Endothelial cell of umbilical vein (primary cell): ENCODE results near the gene OR10H4. TPM values are rescaled to one million over a fixed set of nuclear protein-coding genes. Genes with fewer than 3 reads are reported as not detected.

Source experiments
- BruUV-seq: library from RNA; stranded (reverse); fragments of 400-500 nt; replicated peaks from 2 replicates; lab custom pipeline; 2021; lab: Mats Ljungman, UMichigan
- CTCF ChIA-PET: fragments of 300-600, 350-600 bp; sonication (Branson Sonifier 250); formaldehyde crosslinking; loops from one replicate; lab custom pipeline; 2021; ENCODE audit warnings: antibody characterized with exemption, inconsistent platforms; lab: Charles Lee
- POLR2A ChIA-PET: fragments of 300-600, 350-600 bp; sonication (Branson Sonifier 250); formaldehyde crosslinking; loops from one replicate; lab custom pipeline; 2021; ENCODE audit warnings: antibody characterized with exemption, inconsistent platforms; lab: Charles Lee
- DNase-seq: peaks from one replicate; pipeline ENCODE4 v3.0.0-alpha.2; 2011; ENCODE audit warnings: low read depth, low spot score
- FAIRE-seq: peaks from 2 replicates; lab custom pipeline; 2011; peaks lifted over from hg19 to GRCh38; lab: Jason Lieb, UNC
- H2AFZ ChIP-seq: 2 replicates; pipeline ENCODE4 v1.6.0; 2012; ENCODE audit warnings: low read depth, low read length, control low read depth, inconsistent platforms
- H3K27ac ChIP-seq: 2 replicates; pipeline ENCODE4 v1.5.1; 2011; ENCODE audit warnings: low read depth, mild to moderate bottlenecking, control low read depth, low read length, moderate library complexity; ENCODE audit not compliant: insufficient read depth
- H3K27me3 ChIP-seq, 2 experiments: 2 replicates each; pipeline versions ENCODE4 v1.6.0 to v1.6.1; 2011; ENCODE audit warnings: low read length in 2 of 2, mixed read lengths in 1 of 2; ENCODE audit not compliant: control insufficient read depth in 2 of 2, insufficient read depth in 2 of 2
- H3K36me3 ChIP-seq, 2 experiments: 2 replicates in 1 of 2; 3 replicates in 1 of 2; pipeline ENCODE4 v1.5.1; 2011; ENCODE audit warnings: low read length in 2 of 2, mild to moderate bottlenecking in 1 of 2, moderate library complexity in 1 of 2; ENCODE audit not compliant: control insufficient read depth in 2 of 2, insufficient read depth in 2 of 2; ENCODE audit errors: extremely low read depth in 1 of 2
- H3K4me1 ChIP-seq: 3 replicates; pipeline ENCODE4 v1.5.1; 2011; ENCODE audit warnings: mild to moderate bottlenecking, low read length; ENCODE audit not compliant: control insufficient read depth, insufficient read depth; ENCODE audit errors: extremely low read depth
- H3K4me2 ChIP-seq: 2 replicates; pipeline ENCODE4 v1.6.1; 2011; ENCODE audit warnings: low read length, control low read depth, mixed read lengths; ENCODE audit not compliant: insufficient read depth
- H3K4me3 ChIP-seq, 3 experiments: fragments of 200-600 bp in 1 of 3; sonication (generic), shearing (Covaris generic) in 1 of 3; replicated peaks in 1 of 3; 2 replicates each; pipeline ENCODE4 v1.5.1; 2011 to 2016; ENCODE audit warnings: control low read depth in 3 of 3, low read length in 3 of 3, mild to moderate bottlenecking in 2 of 3, inconsistent platforms in 1 of 3, low read depth in 1 of 3, moderate library complexity in 1 of 3; ENCODE audit not compliant: insufficient read depth in 1 of 3
- H3K79me2 ChIP-seq: 2 replicates; pipeline ENCODE4 v1.6.0; 2012; ENCODE audit warnings: low read length, inconsistent platforms; ENCODE audit not compliant: control insufficient read depth, insufficient read depth
- H3K9ac ChIP-seq: replicated peaks from 2 replicates; pipeline ENCODE3; 2011; ENCODE audit warnings: low read length, control low read depth; ENCODE audit not compliant: insufficient read depth; ENCODE audit errors: extremely low read depth
- H3K9me1 ChIP-seq: replicated peaks from 3 replicates; pipeline ENCODE4 v1.6.0; 2011; ENCODE audit warnings: mild to moderate bottlenecking, low read length; ENCODE audit not compliant: control insufficient read depth, insufficient read depth; ENCODE audit errors: extremely low read depth
- H3K9me3 ChIP-seq: replicated peaks from 2 replicates; pipeline ENCODE4 v1.5.1; 2012; ENCODE audit warnings: low read length, inconsistent platforms; ENCODE audit not compliant: control insufficient read depth, insufficient read depth
- H4K20me1 ChIP-seq: replicated peaks from 2 replicates; pipeline ENCODE3; 2011; ENCODE audit warnings: mild to moderate bottlenecking, low read length; ENCODE audit not compliant: control insufficient read depth, insufficient read depth; ENCODE audit errors: extremely low read depth
- EZH2 ChIP-seq: IDR thresholded peaks from 2 replicates; pipeline ENCODE4 v1.6.1; 2012; ENCODE audit warnings: borderline replicate concordance, low read depth, mild to moderate bottlenecking, moderate library complexity, low read length, inconsistent platforms; ENCODE audit not compliant: severe bottlenecking
- FOS ChIP-seq: IDR thresholded peaks from 2 replicates; pipeline ENCODE4 v1.6.1; 2011; ENCODE audit warnings: mild to moderate bottlenecking, low read length, moderate library complexity, borderline replicate concordance; ENCODE audit not compliant: insufficient read depth
- GATA2 ChIP-seq: IDR thresholded peaks from 2 replicates; pipeline ENCODE4 v1.7.0; 2011; ENCODE audit warnings: low read depth, mild to moderate bottlenecking, moderate library complexity, mixed read lengths, low read length; ENCODE audit not compliant: insufficient read length, insufficient read depth
- JUN ChIP-seq: IDR thresholded peaks from 2 replicates; pipeline ENCODE4 v1.6.1; 2011; ENCODE audit warnings: borderline replicate concordance, low read depth; ENCODE audit not compliant: insufficient read length, insufficient read depth
- MYC ChIP-seq: IDR thresholded peaks from one replicate; pipeline ENCODE4 v1.6.1; 2011; ENCODE audit warnings: mild to moderate bottlenecking, low read depth, low read length
- POLR2A ChIP-seq: IDR thresholded peaks from 2 replicates; pipeline ENCODE4 v1.6.1; 2012; ENCODE audit warnings: low read depth, mild to moderate bottlenecking, control low read depth, low read length
- POLR2AphosphoS5 ChIP-seq: IDR thresholded peaks from 2 replicates; pipeline ENCODE4 v1.6.1; 2012; ENCODE audit warnings: low read depth, mild to moderate bottlenecking, control low read depth, low read length, moderate library complexity; ENCODE audit not compliant: insufficient read depth
- dilution Hi-C: fragments of 300-500 bp; cut with MboI; formaldehyde crosslinking; loops from one replicate; pipeline ENCODE4 v1.15.0; 2019; ENCODE audit warnings: low sequenced_read_pairs; ENCODE audit not compliant: extremely low pct_ligation_motif_present
- intact Hi-C: fragments of 100-400 bp; cut with micrococcal nuclease; formaldehyde crosslinking; loops from one replicate; pipeline ENCODE4 v1.10.0; 2022
- polyA plus RNA-seq, 4 experiments: library from polyadenylated mRNA; depleted of rRNA in 3 of 4; stranded (reverse) in 3 of 4; unstranded in 1 of 4; fragments of >200 nt; gene quantifications; 2 replicates each; pipeline versions ENCODE4 v1.2.1 to v1.2.3, GENCODE V29; 2011 to 2012; ENCODE audit warnings: missing spikeins in 1 of 4
- total RNA-seq: library from RNA; stranded (reverse); gene quantifications from 2 replicates; pipeline ENCODE4 v1.2.3, GENCODE V29; 2021
- TF ChIP-seq, protein P1 (sequence below), 2 donors: IDR thresholded peaks; 1 replicate in 1 of 2; 2 replicates in 1 of 2; pipeline ENCODE4 v1.5.1; 2011; ENCODE audit warnings: low read length in 2 of 2, mild to moderate bottlenecking in 2 of 2, moderate library complexity in 2 of 2, control low read depth in 1 of 2, inconsistent platforms in 1 of 2, low read depth in 1 of 2; ENCODE audit not compliant: insufficient read depth in 1 of 2; ENCODE audit errors: extremely low read depth in 1 of 2
- TF ChIP-seq, protein P2 (sequence below): IDR thresholded peaks from 2 replicates; pipeline ENCODE4 v1.6.1; 2011; ENCODE audit not compliant: insufficient read depth, insufficient read length

Gene OR10H4
- total and polyA plus RNA-seq, 2 donors (not counting 3 experiments of a cell fraction or from before 2014, with no cell fraction given) = not detected

DNA sequence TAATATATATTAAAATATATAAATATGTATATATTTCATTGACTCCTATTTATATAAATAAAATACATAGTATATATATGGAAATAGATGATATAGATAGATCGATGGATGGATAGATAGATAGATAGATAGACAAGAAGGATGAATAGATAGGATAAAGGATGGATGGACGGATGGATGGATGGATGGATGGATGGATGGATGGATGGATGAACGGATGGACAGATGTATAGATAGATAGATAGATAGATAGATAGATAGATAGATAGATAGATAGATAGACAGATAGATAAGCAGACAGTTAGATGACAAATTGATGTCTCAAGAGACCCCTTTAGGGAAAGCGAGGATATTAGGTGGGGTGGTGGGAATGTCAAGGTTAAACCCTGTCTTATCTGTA, 29.6 kb upstream of the OR10H4 start:
- Histone ChIP-seq H3K36me3 (no peaks in the 10 kb centered on the region), H3K4me3 (no peak overlapping the region), H3K27ac (no peak overlapping the region), H3K9me3 (no peaks in the 10 kb centered on the region), H4K20me1 (no peaks in the 10 kb centered on the region), H3K27me3 (no peaks in the 10 kb centered on the region), H3K4me1 (no peaks in the 10 kb centered on the region), H3K9ac (no peak overlapping the region), H3K9me1 (no peaks in the 10 kb centered on the region), H2AFZ (no peak overlapping the region), H3K79me2 (no peaks in the 10 kb centered on the region), H3K4me2 (no peak overlapping the region)
- TF ChIP-seq JUN (no peak), FOS (no peak)
- no TSS peak for BruUV-seq
- DNase-seq (no peak), FAIRE-seq (no peak)
- ChIA-PET CTCF (no interaction called here), POLR2A (no interaction called here)
- dilution Hi-C loops = no loop called here
- intact Hi-C loops = no loop called here

DNA sequence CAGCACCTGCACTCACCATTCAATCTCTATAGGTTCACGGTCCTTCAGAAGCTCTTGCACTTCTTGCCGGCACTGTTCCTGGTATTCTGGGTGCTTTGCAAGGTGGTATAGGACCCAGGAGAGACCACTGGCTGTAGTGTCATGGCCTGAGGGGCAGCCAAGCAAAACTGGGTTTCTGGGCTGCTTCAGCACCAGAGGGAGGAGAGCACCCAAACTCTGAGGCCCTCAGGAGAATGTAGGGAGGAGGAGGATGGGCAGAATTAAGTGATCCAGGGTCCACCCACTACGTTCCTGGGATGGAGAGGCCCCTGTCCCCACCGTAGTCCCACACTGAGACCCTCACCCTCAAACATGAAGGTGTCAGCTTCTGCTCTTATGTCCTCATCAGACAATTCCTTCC, 26.8 kb upstream of the OR10H4 start:
- no peaks in the 10 kb centered on the region for H3K36me3 ChIP-seq
- FAIRE-seq (no peak), DNase-seq (no peak)
- H3K4me3 ChIP-seq = no peak overlapping the region
- no peak overlapping the region for H2AFZ ChIP-seq
- BruUV-seq = no TSS peak
- no peak overlapping the region for H3K4me2 ChIP-seq
- no peak overlapping the region for H3K27ac ChIP-seq
- dilution Hi-C loops = no loop called here
- H3K4me1 ChIP-seq = no peaks in the 10 kb centered on the region
- no peak overlapping the region for H3K9ac ChIP-seq
- H3K9me1 ChIP-seq = no peaks in the 10 kb centered on the region
- intact Hi-C loops = no loop called here
- H4K20me1 ChIP-seq = no peaks in the 10 kb centered on the region
- H3K79me2 ChIP-seq = no peaks in the 10 kb centered on the region
- ChIA-PET CTCF (no interaction called here), POLR2A (no interaction called here)
- TF ChIP-seq JUN = no peak
- TF ChIP-seq, protein P1, sequence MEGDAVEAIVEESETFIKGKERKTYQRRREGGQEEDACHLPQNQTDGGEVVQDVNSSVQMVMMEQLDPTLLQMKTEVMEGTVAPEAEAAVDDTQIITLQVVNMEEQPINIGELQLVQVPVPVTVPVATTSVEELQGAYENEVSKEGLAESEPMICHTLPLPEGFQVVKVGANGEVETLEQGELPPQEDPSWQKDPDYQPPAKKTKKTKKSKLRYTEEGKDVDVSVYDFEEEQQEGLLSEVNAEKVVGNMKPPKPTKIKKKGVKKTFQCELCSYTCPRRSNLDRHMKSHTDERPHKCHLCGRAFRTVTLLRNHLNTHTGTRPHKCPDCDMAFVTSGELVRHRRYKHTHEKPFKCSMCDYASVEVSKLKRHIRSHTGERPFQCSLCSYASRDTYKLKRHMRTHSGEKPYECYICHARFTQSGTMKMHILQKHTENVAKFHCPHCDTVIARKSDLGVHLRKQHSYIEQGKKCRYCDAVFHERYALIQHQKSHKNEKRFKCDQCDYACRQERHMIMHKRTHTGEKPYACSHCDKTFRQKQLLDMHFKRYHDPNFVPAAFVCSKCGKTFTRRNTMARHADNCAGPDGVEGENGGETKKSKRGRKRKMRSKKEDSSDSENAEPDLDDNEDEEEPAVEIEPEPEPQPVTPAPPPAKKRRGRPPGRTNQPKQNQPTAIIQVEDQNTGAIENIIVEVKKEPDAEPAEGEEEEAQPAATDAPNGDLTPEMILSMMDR (IDR thresholded peaks at IDR 0.05; ENCODE audit: extremely low read depth in 1 of 2, insufficient read depth in 1 of 2, low read depth in 1 of 2, low read length in 2 of 2) = no peak
- no peak for TF ChIP-seq MYC
- TF ChIP-seq POLR2A = no peak
- no peak for TF ChIP-seq FOS
- TF ChIP-seq, protein P2, sequence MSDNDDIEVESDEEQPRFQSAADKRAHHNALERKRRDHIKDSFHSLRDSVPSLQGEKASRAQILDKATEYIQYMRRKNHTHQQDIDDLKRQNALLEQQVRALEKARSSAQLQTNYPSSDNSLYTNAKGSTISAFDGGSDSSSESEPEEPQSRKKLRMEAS = no peak
- no peak for TF ChIP-seq POLR2AphosphoS5
- no peak for TF ChIP-seq GATA2
- no peak for TF ChIP-seq EZH2
- H3K27me3 ChIP-seq = no peaks in the 10 kb centered on the region
- H3K9me3 ChIP-seq = no peaks in the 10 kb centered on the region
